H4 (cell line): ENCODE measurements around the gene BAIAP2L1. TPM values are rescaled to one million over a fixed set of nuclear protein-coding genes. Genes with fewer than 3 reads are reported as not detected.
A peak's percentile ranks its signal among the peaks of the same experiment; 100 is the strongest.
"Not testable (repeated sequence)": the region's sequence is repeated elsewhere in the genome, so short reads cannot be mapped to it uniquely, and the experiment has no call there.

Source experiments
- DNase-seq: peaks from one replicate; pipeline ENCODE4 v3.0.0-alpha.2; 2015; ENCODE audit warnings: low spot score
- total RNA-seq: library from RNA; depleted of rRNA; stranded (reverse); fragments of >200 nt; shearing (Covaris generic); gene quantifications from 2 replicates; pipeline ENCODE4 v1.2.3, GENCODE V29; 2014

Gene BAIAP2L1
- total RNA-seq, 1 experiment from 2014 or later = 23.8 TPM

GRCh38 chr7:98322331-98323270 lies 78.3 kb downstream of the BAIAP2L1 start:
- no peak for DNase-seq

- no peak for DNase-seq
These were observed 79.6 kb downstream of the BAIAP2L1 start for GRCh38 chr7:98321301-98321700.

- DNase-seq = no peak
These were observed 81.7 kb downstream of the BAIAP2L1 start for GRCh38 chr7:98319176-98319575.

GRCh38 chr7:98317366-98318040 lies 83.4 kb downstream of the BAIAP2L1 start:
- no peak for DNase-seq

- DNase-seq = not testable (repeated sequence)
These were observed 84.8 kb downstream of the BAIAP2L1 start for GRCh38 chr7:98315994-98316527.

- no peak for DNase-seq
These were observed 85.4 kb downstream of the BAIAP2L1 start for GRCh38 chr7:98315318-98315993.

GRCh38 chr7:98314469-98314868 lies 86.4 kb downstream of the BAIAP2L1 start:
- peak; percentile 33 for DNase-seq

- DNase-seq = no peak
These were observed 88.7 kb downstream of the BAIAP2L1 start for GRCh38 chr7:98312201-98312600.

- no peak for DNase-seq
These were observed 91.3 kb downstream of the BAIAP2L1 start for GRCh38 chr7:98309566-98309965.

GRCh38 chr7:98307971-98308466 lies 92.9 kb downstream of the BAIAP2L1 start:
- DNase-seq = no peak

GRCh38 chr7:98305951-98306535 lies 94.8 kb downstream of the BAIAP2L1 start:
- no peak for DNase-seq

GRCh38 chr7:98303906-98304305 lies 97.0 kb downstream of the BAIAP2L1 start:
- no peak for DNase-seq

GRCh38 chr7:98303176-98303865 lies 97.6 kb downstream of the BAIAP2L1 start:
- DNase-seq = no peak

GRCh38 chr7:98301693-98302470 lies 99.0 kb downstream of the BAIAP2L1 start:
- DNase-seq = no peak

GRCh38 chr7:98300595-98301372 lies 100.1 kb downstream of the BAIAP2L1 start:
- no peak for DNase-seq

GRCh38 chr7:98297626-98298286 lies 103.1 kb downstream of the BAIAP2L1 start:
- no peak for DNase-seq

- DNase-seq = no peak
These were observed 104.1 kb downstream of the BAIAP2L1 start for GRCh38 chr7:98296833-98297232.

GRCh38 chr7:98295467-98296192 lies 105.3 kb downstream of the BAIAP2L1 start:
- DNase-seq = no peak
